ENCODE measurements around the gene DRD3. TPM values are rescaled to one million over a fixed set of nuclear protein-coding genes. Genes with fewer than 3 reads are reported as not detected.

The DRD3 gene
- polyA plus RNA-seq, 1 donor from 2014 or later, result not detected

- Histone ChIP-seq H3K27ac (ENCODE audit: low read length) (no peak overlapping the region), H3K36me3 (ENCODE audit: insufficient read depth, low read length) (no peaks in the 10 kb centered on the region)
Observed at GRCh38 chr3:114179575-114179974, 723 bp upstream of the DRD3 start.

GRCh38 chr3:114176890-114177289 is 2.0 kb downstream of the DRD3 start:
- H3K27me3 ChIP-seq (ENCODE audit: insufficient read depth, low read depth, low read length), result no peaks in the 10 kb centered on the region

More at GRCh38 chr3:114179575-114179974, 723 bp upstream of the DRD3 start:
- Histone ChIP-seq H3F3A (ENCODE audit: insufficient read depth, low read length, poor library complexity, severe bottlenecking) (no peaks in the 10 kb centered on the region), H3K9me2 (ENCODE audit: insufficient read depth, low read length) (no peaks in the 10 kb centered on the region), H3K4me3 (ENCODE audit: low read length) (no peak overlapping the region), H3K27me3 (ENCODE audit: insufficient read depth, low read depth, low read length) (no peaks in the 10 kb centered on the region), H3K9ac (ENCODE audit: low read length) (no peak overlapping the region), H3K4me2 (ENCODE audit: low read length) (no peak overlapping the region), H3K9me3 (ENCODE audit: low read length) (peaks cover 3% of the 10 kb centered on the region), H3K79me2 (replicated peaks; ENCODE audit: insufficient read depth, low read length) (no peaks in the 10 kb centered on the region), H4K20me1 (ENCODE audit: insufficient read depth) (no peaks in the 10 kb centered on the region), H2AFZ (ENCODE audit: low read depth, low read length) (no peak overlapping the region)
- TF ChIP-seq SMC3 (conservative IDR thresholded peaks at IDR 0.05; ENCODE audit: poor library complexity), result peak; percentile 61
- TF ChIP-seq, protein P1, sequence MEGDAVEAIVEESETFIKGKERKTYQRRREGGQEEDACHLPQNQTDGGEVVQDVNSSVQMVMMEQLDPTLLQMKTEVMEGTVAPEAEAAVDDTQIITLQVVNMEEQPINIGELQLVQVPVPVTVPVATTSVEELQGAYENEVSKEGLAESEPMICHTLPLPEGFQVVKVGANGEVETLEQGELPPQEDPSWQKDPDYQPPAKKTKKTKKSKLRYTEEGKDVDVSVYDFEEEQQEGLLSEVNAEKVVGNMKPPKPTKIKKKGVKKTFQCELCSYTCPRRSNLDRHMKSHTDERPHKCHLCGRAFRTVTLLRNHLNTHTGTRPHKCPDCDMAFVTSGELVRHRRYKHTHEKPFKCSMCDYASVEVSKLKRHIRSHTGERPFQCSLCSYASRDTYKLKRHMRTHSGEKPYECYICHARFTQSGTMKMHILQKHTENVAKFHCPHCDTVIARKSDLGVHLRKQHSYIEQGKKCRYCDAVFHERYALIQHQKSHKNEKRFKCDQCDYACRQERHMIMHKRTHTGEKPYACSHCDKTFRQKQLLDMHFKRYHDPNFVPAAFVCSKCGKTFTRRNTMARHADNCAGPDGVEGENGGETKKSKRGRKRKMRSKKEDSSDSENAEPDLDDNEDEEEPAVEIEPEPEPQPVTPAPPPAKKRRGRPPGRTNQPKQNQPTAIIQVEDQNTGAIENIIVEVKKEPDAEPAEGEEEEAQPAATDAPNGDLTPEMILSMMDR (IDR thresholded peaks at IDR 0.05; ENCODE audit: poor library complexity, severe bottlenecking), result peak; percentile 59
- TF ChIP-seq REST (IDR thresholded peaks at IDR 0.05; ENCODE audit: borderline replicate concordance), result no peak
- TF ChIP-seq RAD21 (conservative IDR thresholded peaks at IDR 0.05), result peak; percentile 48

More at GRCh38 chr3:114176890-114177289, 2.0 kb downstream of the DRD3 start:
- no peak overlapping the region for H3K4me3 ChIP-seq (ENCODE audit: low read length)
- no peak overlapping the region for H2AFZ ChIP-seq (ENCODE audit: low read depth, low read length)
- H3K9me2 ChIP-seq (ENCODE audit: insufficient read depth, low read length), result no peaks in the 10 kb centered on the region
- no peaks in the 10 kb centered on the region for H3K9me3 ChIP-seq (ENCODE audit: low read length)
- H4K20me1 ChIP-seq (ENCODE audit: insufficient read depth), result no peaks in the 10 kb centered on the region
- H3K4me2 ChIP-seq (ENCODE audit: low read length), result no peak overlapping the region
- H3K27ac ChIP-seq (ENCODE audit: low read length), result no peak overlapping the region
- TF ChIP-seq EP300 (conservative IDR thresholded peaks at IDR 0.05; ENCODE audit: poor library complexity, severe bottlenecking) (no peak), REST (IDR thresholded peaks at IDR 0.05; ENCODE audit: borderline replicate concordance) (no peak), POLR2AphosphoS5 (IDR thresholded peaks at IDR 0.05) (no peak), RAD21 (conservative IDR thresholded peaks at IDR 0.05) (no peak), EZH2 (IDR thresholded peaks at IDR 0.05; ENCODE audit: borderline replicate concordance, insufficient read depth, low read length, poor library complexity, severe bottlenecking) (no peak), SMC3 (conservative IDR thresholded peaks at IDR 0.05; ENCODE audit: poor library complexity) (no peak), MXI1 (conservative IDR thresholded peaks at IDR 0.05; ENCODE audit: poor library complexity, severe bottlenecking) (no peak), TAF1 (IDR thresholded peaks at IDR 0.05; ENCODE audit: low read depth) (no peak)
- TF ChIP-seq, protein P1 (IDR thresholded peaks at IDR 0.05; ENCODE audit: poor library complexity, severe bottlenecking), result no peak
- no peaks in the 10 kb centered on the region for H3F3A ChIP-seq (ENCODE audit: insufficient read depth, low read length, poor library complexity, severe bottlenecking)
- H3K36me3 ChIP-seq (ENCODE audit: insufficient read depth, low read length), result no peaks in the 10 kb centered on the region
- no peaks in the 10 kb centered on the region for H3K79me2 ChIP-seq (replicated peaks; ENCODE audit: insufficient read depth, low read length)
- no peak overlapping the region for H3K9ac ChIP-seq (ENCODE audit: low read length)
